GM19455 (cell line): Measurements from ENCODE around the gene B3GNT5.

ENCODE experiments used
- ATAC-seq: cut with Tn5 transposase; IDR thresholded peaks from one replicate; pipeline ENCODE4 v1.9.1; 2021; ENCODE audit not compliant: unreplicated experiment

The B3GNT5 gene

GRCh38 chr3:183252973-183253527 lies at the start of gene B3GNT5:
B3GNT5 (plus strand) TSS chr3:183253253; CDS start chr3:183269799, 16,546 bp downstream.
- ATAC-seq: no peak

GRCh38 chr3:183203670-183204069 lies 49.4 kb upstream of the B3GNT5 start:
- no peak for ATAC-seq

GRCh38 chr3:183208260-183208659 lies 44.8 kb upstream of the B3GNT5 start:
- no peak for ATAC-seq

- no peak for ATAC-seq
Measured at GRCh38 chr3:183208800-183209199, 44.3 kb upstream of the B3GNT5 start.

- no peak for ATAC-seq
Measured at GRCh38 chr3:183210341-183210740, 42.7 kb upstream of the B3GNT5 start.

- no peak for ATAC-seq
Measured at GRCh38 chr3:183210862-183211341, 42.2 kb upstream of the B3GNT5 start.

GRCh38 chr3:183211352-183211751 lies 41.7 kb upstream of the B3GNT5 start:
- no peak for ATAC-seq

GRCh38 chr3:183212096-183212495 lies 41.0 kb upstream of the B3GNT5 start:
- no peak for ATAC-seq

GRCh38 chr3:183212565-183212964 lies 40.5 kb upstream of the B3GNT5 start:
- no peak for ATAC-seq

GRCh38 chr3:183213415-183214276 lies 39.4 kb upstream of the B3GNT5 start:
- ATAC-seq: no peak

GRCh38 chr3:183214277-183214612 lies 38.8 kb upstream of the B3GNT5 start:
- ATAC-seq: no peak

GRCh38 chr3:183215591-183216202 lies 37.4 kb upstream of the B3GNT5 start:
- no peak for ATAC-seq

GRCh38 chr3:183217548-183218332 lies 35.3 kb upstream of the B3GNT5 start:
- ATAC-seq: no peak

GRCh38 chr3:183218826-183219225 lies 34.2 kb upstream of the B3GNT5 start:
- ATAC-seq: no peak

GRCh38 chr3:183220828-183221227 lies 32.2 kb upstream of the B3GNT5 start:
- no peak for ATAC-seq

GRCh38 chr3:183222631-183223235 lies 30.3 kb upstream of the B3GNT5 start:
- no peak for ATAC-seq

- ATAC-seq: no peak
Measured at GRCh38 chr3:183224180-183224970, 28.7 kb upstream of the B3GNT5 start.

GRCh38 chr3:183226333-183226890 lies 26.6 kb upstream of the B3GNT5 start:
- ATAC-seq: no peak

- ATAC-seq: no peak
Measured at GRCh38 chr3:183227586-183227985, 25.5 kb upstream of the B3GNT5 start.

GRCh38 chr3:183229178-183229577 lies 23.9 kb upstream of the B3GNT5 start:
- ATAC-seq: no peak
